IMR-90 (cell line): ENCODE measurements around the gene CAMTA1. TPM values are rescaled to one million over a fixed set of nuclear protein-coding genes. Genes with fewer than 3 reads are reported as not detected.

Experiments
- ATAC-seq: fragments of 200-7000 bp; cut with Tn5 transposase; 2 replicates; pipeline ENCODE4 v1.9.1; 2020; ENCODE audit warnings: low read depth, mild to moderate bottlenecking, moderate library complexity
- BruUV-seq: library from RNA; stranded (reverse); fragments of 400-500 nt; replicated peaks from 2 replicates; lab custom pipeline; 2021; lab: Mats Ljungman, UMichigan
- CTCF ChIA-PET: fragments of 300-600 bp; formaldehyde crosslinking; extraction: SDS; loops from one replicate; lab custom pipeline; 2021; ENCODE audit warnings: antibody characterized with exemption; lab: Yijun Ruan, JAX
- POLR2A ChIA-PET: fragments of 300-600 bp; sonication (Branson Sonifier 250); formaldehyde crosslinking; loops from one replicate; lab custom pipeline; 2022; ENCODE audit warnings: antibody characterized with exemption; ENCODE audit not compliant: unreplicated experiment; lab: Charles Lee
- DNase-seq: peaks from one replicate; pipeline ENCODE4 v3.0.0; 2013
- H2AFZ ChIP-seq: replicated peaks from 2 replicates; pipeline ENCODE3; 2013; ENCODE audit warnings: low read length, mild to moderate bottlenecking; ENCODE audit not compliant: poor library complexity
- H2AK5ac ChIP-seq: 2 replicates; pipeline ENCODE4 v1.6.1; 2013; ENCODE audit warnings: low read depth, low read length, inconsistent platforms
- H2AK9ac ChIP-seq: replicated peaks from 2 replicates; pipeline ENCODE3; 2013; ENCODE audit warnings: mild to moderate bottlenecking, low read depth, low read length, moderate library complexity; ENCODE audit not compliant: poor library complexity
- H2BK120ac ChIP-seq: 2 replicates; pipeline ENCODE4 v1.6.1; 2013; ENCODE audit warnings: low read depth, low read length, inconsistent platforms
- H2BK15ac ChIP-seq: 3 replicates; pipeline ENCODE4 v1.6.1; 2013; ENCODE audit warnings: low read depth, low read length, inconsistent platforms
- H2BK20ac ChIP-seq: 2 replicates; pipeline ENCODE4 v1.6.1; 2013; ENCODE audit warnings: low read depth, mild to moderate bottlenecking, inconsistent platforms, low read length, moderate library complexity
- H2BK5ac ChIP-seq: 2 replicates; pipeline ENCODE4 v1.6.1; 2013; ENCODE audit warnings: mild to moderate bottlenecking, low read depth, low read length, inconsistent platforms; ENCODE audit not compliant: poor library complexity, severe bottlenecking
- H3K14ac ChIP-seq: replicated peaks from 2 replicates; pipeline ENCODE4 v1.6.1; 2013; ENCODE audit warnings: low read depth, low read length, inconsistent platforms
- H3K18ac ChIP-seq: 2 replicates; pipeline ENCODE4 v1.6.1; 2013; ENCODE audit warnings: low read depth, low read length, control low read depth
- H3K23ac ChIP-seq: 2 replicates; pipeline ENCODE4 v1.6.1; 2013; ENCODE audit warnings: low read depth, low read length, inconsistent platforms
- H3K27ac ChIP-seq: 2 replicates; pipeline ENCODE4 v1.5.1; 2013; ENCODE audit warnings: mild to moderate bottlenecking, control low read depth, low read length; ENCODE audit not compliant: insufficient read depth
- H3K27me3 ChIP-seq: 2 replicates; pipeline ENCODE4 v1.6.1; 2013; ENCODE audit warnings: low read length; ENCODE audit not compliant: control insufficient read depth, insufficient read depth
- H3K36me3 ChIP-seq: 2 replicates; pipeline ENCODE4 v1.6.1; 2013; ENCODE audit warnings: low read length, mixed read lengths; ENCODE audit not compliant: control insufficient read depth, insufficient read depth
- H3K4ac ChIP-seq: 2 replicates; pipeline ENCODE4 v1.6.1; 2013; ENCODE audit warnings: low read depth, low read length, inconsistent platforms
- H3K4me1 ChIP-seq: 2 replicates; pipeline ENCODE4 v1.6.1; 2013; ENCODE audit warnings: low read length, mixed read lengths; ENCODE audit not compliant: control insufficient read depth, insufficient read depth
- H3K4me2 ChIP-seq: 2 replicates; pipeline ENCODE4 v1.6.1; 2013; ENCODE audit warnings: low read depth, mild to moderate bottlenecking, control low read depth, low read length, moderate library complexity
- H3K4me3 ChIP-seq: 2 replicates; pipeline ENCODE4 v1.5.1; 2013; ENCODE audit warnings: low read depth, mild to moderate bottlenecking, control low read depth, low read length, moderate library complexity; ENCODE audit not compliant: insufficient read depth
- H3K56ac ChIP-seq: 2 replicates; pipeline ENCODE4 v1.6.1; 2013; ENCODE audit warnings: low read length, inconsistent platforms; ENCODE audit not compliant: insufficient read depth; ENCODE audit errors: extremely low read depth
- H3K79me1 ChIP-seq, 2 experiments: 2 replicates each; pipeline ENCODE4 v1.6.1; 2013; ENCODE audit warnings: low read length in 2 of 2, inconsistent platforms in 1 of 2, low read depth in 1 of 2
- H3K9ac ChIP-seq: 2 replicates; pipeline ENCODE4 v1.6.1; 2013; ENCODE audit warnings: low read depth, low read length, control low read depth
- H3K9me1 ChIP-seq: 2 replicates; pipeline ENCODE4 v1.6.1; 2013; ENCODE audit warnings: low read length, inconsistent platforms; ENCODE audit not compliant: insufficient read depth
- H3K9me3 ChIP-seq: 2 replicates; pipeline ENCODE4 v1.6.1; 2013; ENCODE audit warnings: low read length; ENCODE audit not compliant: control insufficient read depth, insufficient read depth
- H4K20me1 ChIP-seq: 2 replicates; pipeline ENCODE4 v1.6.1; 2013; ENCODE audit warnings: low read length, inconsistent platforms; ENCODE audit not compliant: insufficient read depth
- H4K5ac ChIP-seq: 2 replicates; pipeline ENCODE4 v1.6.1; 2013; ENCODE audit warnings: mild to moderate bottlenecking, low read depth, low read length, control low read depth
- H4K8ac ChIP-seq, 2 experiments: 2 replicates each; pipeline ENCODE4 v1.6.1; 2013; ENCODE audit warnings: low read depth in 2 of 2, low read length in 2 of 2, control low read depth in 1 of 2, inconsistent platforms in 1 of 2
- H4K91ac ChIP-seq: 2 replicates; pipeline ENCODE4 v1.6.1; 2013; ENCODE audit warnings: low read depth, low read length, inconsistent platforms; ENCODE audit not compliant: insufficient read depth
- BHLHE40 ChIP-seq: fragments of 150-350 bp; IDR thresholded peaks from 2 replicates; pipeline ENCODE4 v1.6.1; 2016; ENCODE audit warnings: mild to moderate bottlenecking, low read depth, low read length
- CEBPB ChIP-seq: IDR thresholded peaks from 2 replicates; pipeline ENCODE4 v1.6.1; 2012; ENCODE audit warnings: low read depth, low read length, improper control_type of control experiment
- MXI1 ChIP-seq: IDR thresholded peaks from 2 replicates; pipeline ENCODE4 v1.6.1; 2012; ENCODE audit warnings: low read depth, mild to moderate bottlenecking, low read length, moderate library complexity, borderline replicate concordance
- RFX5 ChIP-seq: IDR thresholded peaks from 2 replicates; pipeline ENCODE4 v1.8.0; 2012; ENCODE audit warnings: low read depth, mild to moderate bottlenecking, low read length, moderate library complexity
- SMC3 ChIP-seq: fragments of 150-350 bp; IDR thresholded peaks from 2 replicates; pipeline ENCODE4 v1.6.1; 2016; ENCODE audit warnings: low read depth, mild to moderate bottlenecking, antibody characterized with exemption, low read length, moderate library complexity
- WGBS, 2 experiments: methylation state at CpG; one replicate each; pipeline versions ENCODE4 v1.1.5 to v1.1.7; 2013; ENCODE audit warnings: missing lambda C conversion rate in 2 of 2; ENCODE audit not compliant: insufficient read length in 1 of 2; ENCODE audit errors: extremely low coverage in 2 of 2; 5-methylcytosine and 5-hydroxymethylcytosine counted together
- dilution Hi-C: fragments of 300-500 bp; cut with HindIII; formaldehyde crosslinking; loops from one replicate; pipeline ENCODE4 v1.14.3; 2018; ENCODE audit warnings: low sequenced_read_pairs; ENCODE audit not compliant: unreplicated experiment
- in situ Hi-C: fragments of 300-500 bp; cut with MboI; formaldehyde crosslinking; loops from 3 replicates; pipeline ENCODE4 v1.14.3; 2019; ENCODE audit warnings: low sequenced_read_pairs, inconsistent platforms, mixed read lengths
- intact Hi-C: fragments of 100-400 bp; cut with micrococcal nuclease; formaldehyde crosslinking; loops from 2 replicates; pipeline ENCODE4 v1.10.0; 2022
- polyA plus RNA-seq, 3 experiments: library from polyadenylated mRNA; depleted of rRNA; stranded (reverse); fragments of >200 nt; gene quantifications; 2 replicates each; pipeline ENCODE4 v1.2.3, GENCODE V29; 2012; ENCODE audit warnings: low replicate concordance in 1 of 3
- total RNA-seq: library from RNA; depleted of rRNA; stranded (reverse); fragments of >200 nt; gene quantifications from 2 replicates; pipeline ENCODE4 v1.2.3, GENCODE V29; 2012

CAMTA1 gene
- total and polyA plus RNA-seq, 2 of the 4 experiments (the other 2 are of a cell fraction), result 35.5 to 74.3 TPM

GRCh38 chr1:7178336-7178735 is 393.1 kb downstream of the CAMTA1 start:
- Histone ChIP-seq H3K79me1 (no peaks in the 10 kb centered on the region), H2BK5ac (no peak overlapping the region), H3K4me3 (no peak overlapping the region), H3K4me2 (no peak overlapping the region), H3K18ac (no peak overlapping the region), H3K9me3 (peaks cover 10% of the 10 kb centered on the region), H3K27ac (no peak overlapping the region), H2BK15ac (no peak overlapping the region), H2AK5ac (no peak overlapping the region), H3K9ac (no peak overlapping the region), H3K36me3 (no peaks in the 10 kb centered on the region), H4K91ac (no peak overlapping the region), H2BK20ac (no peak overlapping the region), H2AK9ac (no peak overlapping the region), H3K4me1 (no peaks in the 10 kb centered on the region), H3K4ac (no peak overlapping the region), H4K5ac (no peak overlapping the region), H3K9me1 (no peaks in the 10 kb centered on the region), H3K56ac (no peak overlapping the region), H2BK120ac (no peak overlapping the region), H3K23ac (no peak overlapping the region), H2AFZ (no peak overlapping the region), H3K14ac (no peak overlapping the region), H3K27me3 (peaks cover 14% of the 10 kb centered on the region), H4K8ac (no peak overlapping the region), H4K20me1 (no peaks in the 10 kb centered on the region)
- dilution Hi-C loops (no loop called here), in situ Hi-C loops (no loop called here), intact Hi-C loops (no loop called here)
- no TSS peak for BruUV-seq
- TF ChIP-seq SMC3, result no peak
- TF ChIP-seq CEBPB, result no peak
- TF ChIP-seq BHLHE40, result no peak
- TF ChIP-seq MXI1, result no peak
- no peak for TF ChIP-seq RFX5
- ChIA-PET CTCF (no interaction called here), POLR2A (no interaction called here)
- ATAC-seq (no peak), DNase-seq (no peak)
- no CpG with 5 or more reads among the region's 4 CpGs for WGBS, 2 experiments
